Measurements from ENCODE around the gene ZNF629. TPM values are rescaled to one million over a fixed set of nuclear protein-coding genes. Genes with fewer than 3 reads are reported as not detected.
A peak's percentile ranks its signal among the peaks of the same experiment; 100 is the strongest.

The ZNF629 gene
- total and polyA plus RNA-seq, 2 experiments from 2014 or later = 4.1 to 20.3 TPM

DNA sequence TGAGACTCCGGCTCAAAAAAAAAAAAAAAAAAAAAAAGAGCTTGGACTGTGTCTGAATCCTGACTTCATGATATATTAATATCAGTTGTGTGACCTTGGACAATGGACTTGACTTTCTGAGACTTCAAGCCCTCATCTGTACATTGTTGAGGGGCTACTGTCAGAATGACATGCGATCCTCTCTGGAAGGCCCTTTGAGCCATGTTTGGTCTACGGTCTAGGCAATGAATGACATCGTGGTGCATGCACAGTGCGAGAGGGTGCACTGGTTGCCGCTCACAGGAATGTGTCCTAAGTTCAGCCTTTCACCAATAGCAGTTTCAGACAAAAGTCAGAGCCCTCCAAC lies 43.0 kb upstream of the ZNF629 start (continued):
- TF ChIP-seq, protein P1, sequence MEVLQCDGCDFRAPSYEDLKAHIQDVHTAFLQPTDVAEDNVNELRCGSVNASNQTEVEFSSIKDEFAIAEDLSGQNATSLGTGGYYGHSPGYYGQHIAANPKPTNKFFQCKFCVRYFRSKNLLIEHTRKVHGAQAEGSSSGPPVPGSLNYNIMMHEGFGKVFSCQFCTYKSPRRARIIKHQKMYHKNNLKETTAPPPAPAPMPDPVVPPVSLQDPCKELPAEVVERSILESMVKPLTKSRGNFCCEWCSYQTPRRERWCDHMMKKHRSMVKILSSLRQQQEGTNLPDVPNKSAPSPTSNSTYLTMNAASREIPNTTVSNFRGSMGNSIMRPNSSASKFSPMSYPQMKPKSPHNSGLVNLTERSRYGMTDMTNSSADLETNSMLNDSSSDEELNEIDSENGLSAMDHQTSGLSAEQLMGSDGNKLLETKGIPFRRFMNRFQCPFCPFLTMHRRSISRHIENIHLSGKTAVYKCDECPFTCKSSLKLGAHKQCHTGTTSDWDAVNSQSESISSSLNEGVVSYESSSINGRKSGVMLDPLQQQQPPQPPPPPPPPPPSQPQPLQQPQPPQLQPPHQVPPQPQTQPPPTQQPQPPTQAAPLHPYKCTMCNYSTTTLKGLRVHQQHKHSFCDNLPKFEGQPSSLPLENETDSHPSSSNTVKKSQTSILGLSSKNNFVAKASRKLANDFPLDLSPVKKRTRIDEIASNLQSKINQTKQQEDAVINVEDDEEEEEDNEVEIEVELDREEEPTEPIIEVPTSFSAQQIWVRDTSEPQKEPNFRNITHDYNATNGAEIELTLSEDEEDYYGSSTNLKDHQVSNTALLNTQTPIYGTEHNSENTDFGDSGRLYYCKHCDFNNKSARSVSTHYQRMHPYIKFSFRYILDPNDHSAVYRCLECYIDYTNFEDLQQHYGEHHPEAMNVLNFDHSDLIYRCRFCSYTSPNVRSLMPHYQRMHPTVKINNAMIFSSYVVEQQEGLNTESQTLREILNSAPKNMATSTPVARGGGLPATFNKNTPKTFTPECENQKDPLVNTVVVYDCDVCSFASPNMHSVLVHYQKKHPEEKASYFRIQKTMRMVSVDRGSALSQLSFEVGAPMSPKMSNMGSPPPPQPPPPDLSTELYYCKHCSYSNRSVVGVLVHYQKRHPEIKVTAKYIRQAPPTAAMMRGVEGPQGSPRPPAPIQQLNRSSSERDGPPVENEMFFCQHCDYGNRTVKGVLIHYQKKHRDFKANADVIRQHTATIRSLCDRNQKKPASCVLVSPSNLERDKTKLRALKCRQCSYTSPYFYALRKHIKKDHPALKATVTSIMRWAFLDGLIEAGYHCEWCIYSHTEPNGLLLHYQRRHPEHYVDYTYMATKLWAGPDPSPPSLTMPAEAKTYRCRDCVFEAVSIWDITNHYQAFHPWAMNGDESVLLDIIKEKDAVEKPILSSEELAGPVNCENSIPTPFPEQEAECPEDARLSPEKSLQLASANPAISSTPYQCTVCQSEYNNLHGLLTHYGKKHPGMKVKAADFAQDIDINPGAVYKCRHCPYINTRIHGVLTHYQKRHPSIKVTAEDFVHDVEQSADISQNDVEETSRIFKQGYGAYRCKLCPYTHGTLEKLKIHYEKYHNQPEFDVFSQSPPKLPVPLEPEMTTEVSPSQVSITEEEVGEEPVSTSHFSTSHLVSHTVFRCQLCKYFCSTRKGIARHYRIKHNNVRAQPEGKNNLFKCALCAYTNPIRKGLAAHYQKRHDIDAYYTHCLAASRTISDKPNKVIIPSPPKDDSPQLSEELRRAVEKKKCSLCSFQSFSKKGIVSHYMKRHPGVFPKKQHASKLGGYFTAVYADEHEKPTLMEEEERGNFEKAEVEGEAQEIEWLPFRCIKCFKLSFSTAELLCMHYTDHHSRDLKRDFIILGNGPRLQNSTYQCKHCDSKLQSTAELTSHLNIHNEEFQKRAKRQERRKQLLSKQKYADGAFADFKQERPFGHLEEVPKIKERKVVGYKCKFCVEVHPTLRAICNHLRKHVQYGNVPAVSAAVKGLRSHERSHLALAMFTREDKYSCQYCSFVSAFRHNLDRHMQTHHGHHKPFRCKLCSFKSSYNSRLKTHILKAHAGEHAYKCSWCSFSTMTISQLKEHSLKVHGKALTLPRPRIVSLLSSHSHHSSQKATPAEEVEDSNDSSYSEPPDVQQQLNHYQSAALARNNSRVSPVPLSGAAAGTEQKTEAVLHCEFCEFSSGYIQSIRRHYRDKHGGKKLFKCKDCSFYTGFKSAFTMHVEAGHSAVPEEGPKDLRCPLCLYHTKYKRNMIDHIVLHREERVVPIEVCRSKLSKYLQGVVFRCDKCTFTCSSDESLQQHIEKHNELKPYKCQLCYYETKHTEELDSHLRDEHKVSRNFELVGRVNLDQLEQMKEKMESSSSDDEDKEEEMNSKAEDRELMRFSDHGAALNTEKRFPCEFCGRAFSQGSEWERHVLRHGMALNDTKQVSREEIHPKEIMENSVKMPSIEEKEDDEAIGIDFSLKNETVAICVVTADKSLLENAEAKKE (CRISPR knock-in tag; IDR thresholded peaks at IDR 0.05) = no peak

DNA sequence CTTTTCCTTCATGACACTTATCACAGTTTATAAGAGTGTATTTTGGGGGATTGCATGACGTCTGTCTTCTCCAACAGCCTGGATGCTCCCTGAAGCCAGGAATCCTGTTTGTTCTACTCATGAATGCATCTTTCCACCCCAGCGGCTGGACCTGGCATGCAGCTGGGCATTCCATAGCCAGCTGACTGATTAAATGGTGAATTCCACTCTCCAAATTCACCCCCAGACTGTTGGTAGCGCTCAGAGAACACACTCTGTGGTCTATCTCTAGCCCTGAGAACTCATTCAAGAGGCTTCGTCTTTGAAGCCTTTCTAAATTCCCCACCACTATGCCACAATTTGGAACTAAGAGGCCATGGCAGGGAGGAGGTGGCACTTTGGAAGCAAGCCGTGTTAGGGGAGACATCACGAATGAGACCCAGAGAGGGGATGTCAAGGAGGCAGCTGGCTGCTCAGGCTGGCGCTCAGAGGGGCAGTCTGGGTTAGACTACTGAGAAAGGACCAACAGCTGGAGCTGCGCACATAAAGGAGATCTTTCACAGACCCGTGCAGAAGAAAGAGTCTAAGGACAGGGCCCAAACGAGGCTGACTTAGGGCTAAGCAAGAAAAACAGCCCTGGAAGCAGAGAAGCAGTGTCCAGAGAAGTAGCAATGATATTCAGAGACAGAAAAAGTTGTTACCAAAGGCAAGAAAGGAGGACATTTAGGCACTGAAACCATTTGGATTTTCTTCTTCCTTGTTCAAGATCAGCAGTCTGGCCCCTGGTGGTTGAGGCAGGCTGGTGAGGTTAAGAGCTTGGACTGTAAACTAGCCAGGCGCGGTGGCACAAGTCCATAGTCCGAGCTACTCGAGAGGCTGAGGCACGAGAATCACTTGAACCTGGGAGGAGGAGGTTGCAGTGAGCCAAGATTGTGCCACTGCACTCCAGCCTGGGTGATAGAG lies 42.4 kb upstream of the ZNF629 start:
- H4K20me1 ChIP-seq (replicated peaks; ENCODE audit: insufficient read depth) = no peaks in the 10 kb centered on the region
- H3F3A ChIP-seq (replicated peaks; ENCODE audit: low read depth) = no peaks in the 10 kb centered on the region
- Mint-ChIP-seq H3K27ac (no peak overlapping the region), H3K27me3 (ENCODE audit: insufficient read depth, low read depth, poor library complexity) (peaks cover 6% of the 10 kb centered on the region), H3K4me1 (no peaks in the 10 kb centered on the region), H3K4me3 (no peak overlapping the region), H3K36me3 (ENCODE audit: low read depth) (no peaks in the 10 kb centered on the region), H3K9me3 (no peaks in the 10 kb centered on the region)
- H3K4me1 ChIP-seq (ENCODE audit: insufficient read depth) = no peaks in the 10 kb centered on the region
- no peaks in the 10 kb centered on the region for H3K79me2 ChIP-seq (replicated peaks; ENCODE audit: insufficient read depth)
- H3K36me3 ChIP-seq (ENCODE audit: insufficient read depth) = no peaks in the 10 kb centered on the region
- TF ChIP-seq, protein P2, sequence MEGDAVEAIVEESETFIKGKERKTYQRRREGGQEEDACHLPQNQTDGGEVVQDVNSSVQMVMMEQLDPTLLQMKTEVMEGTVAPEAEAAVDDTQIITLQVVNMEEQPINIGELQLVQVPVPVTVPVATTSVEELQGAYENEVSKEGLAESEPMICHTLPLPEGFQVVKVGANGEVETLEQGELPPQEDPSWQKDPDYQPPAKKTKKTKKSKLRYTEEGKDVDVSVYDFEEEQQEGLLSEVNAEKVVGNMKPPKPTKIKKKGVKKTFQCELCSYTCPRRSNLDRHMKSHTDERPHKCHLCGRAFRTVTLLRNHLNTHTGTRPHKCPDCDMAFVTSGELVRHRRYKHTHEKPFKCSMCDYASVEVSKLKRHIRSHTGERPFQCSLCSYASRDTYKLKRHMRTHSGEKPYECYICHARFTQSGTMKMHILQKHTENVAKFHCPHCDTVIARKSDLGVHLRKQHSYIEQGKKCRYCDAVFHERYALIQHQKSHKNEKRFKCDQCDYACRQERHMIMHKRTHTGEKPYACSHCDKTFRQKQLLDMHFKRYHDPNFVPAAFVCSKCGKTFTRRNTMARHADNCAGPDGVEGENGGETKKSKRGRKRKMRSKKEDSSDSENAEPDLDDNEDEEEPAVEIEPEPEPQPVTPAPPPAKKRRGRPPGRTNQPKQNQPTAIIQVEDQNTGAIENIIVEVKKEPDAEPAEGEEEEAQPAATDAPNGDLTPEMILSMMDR (conservative IDR thresholded peaks at IDR 0.05; ENCODE audit: low read depth in 2 of 2) = 0 out of 4 replicates have a peak, but pooled peaks of 1 of the 2 experiments have one; percentile 13
- TF ChIP-seq EZH2phosphoT487 (IDR thresholded peaks at IDR 0.05; ENCODE audit: unreplicated experiment) = no peak
- H2AFZ ChIP-seq = no peak overlapping the region
- no peak overlapping the region for H3K4me3 ChIP-seq
- H3K9me2 ChIP-seq (ENCODE audit: insufficient read depth) = no peaks in the 10 kb centered on the region
- H3K27me3 ChIP-seq (ENCODE audit: insufficient read depth) = peaks cover 14% of the 10 kb centered on the region; the same call in 1 of the 2 replicates
- no peak overlapping the region for H3K27ac ChIP-seq (ENCODE audit: low read depth)
- no peak overlapping the region for H3K4me2 ChIP-seq
- ATAC-seq = peak; percentile 53
- DNase-seq (ENCODE audit: low spot score) = no peak
